ENCODE measurements around the gene FARS2. TPM values are rescaled to one million over a fixed set of nuclear protein-coding genes. Genes with fewer than 3 reads are reported as not detected.
"Not testable (repeated sequence)": the region's sequence is repeated elsewhere in the genome, so short reads cannot be mapped to it uniquely, and the experiment has no call there.

Gene FARS2
- total and polyA plus RNA-seq, 9 of the 15 experiments (the other 6 are each of a cell fraction or from before 2014, with no cell fraction given) = 16.5 to 62.2 (median 27.0) TPM

DNA sequence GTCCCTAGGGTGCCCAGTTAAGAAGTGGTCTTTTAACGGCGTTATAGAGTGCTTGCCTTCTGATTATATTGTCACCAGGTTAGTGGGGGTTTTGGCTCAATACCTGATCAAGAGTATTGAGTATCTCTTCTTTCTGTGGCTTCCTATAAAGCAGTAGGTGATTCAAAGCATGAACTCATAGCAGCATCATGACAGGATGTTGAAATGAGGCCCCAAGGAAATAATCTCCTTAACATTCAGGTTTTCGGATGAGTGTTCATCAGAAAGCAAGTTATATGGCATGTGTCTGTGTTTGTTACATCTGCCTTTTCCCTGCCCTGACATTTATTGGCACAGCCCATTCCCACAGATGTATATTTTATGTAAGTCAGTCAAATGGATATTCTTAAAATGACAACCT, 301.0 kb downstream of the FARS2 start (continued):
- TF ChIP-seq, protein P1, sequence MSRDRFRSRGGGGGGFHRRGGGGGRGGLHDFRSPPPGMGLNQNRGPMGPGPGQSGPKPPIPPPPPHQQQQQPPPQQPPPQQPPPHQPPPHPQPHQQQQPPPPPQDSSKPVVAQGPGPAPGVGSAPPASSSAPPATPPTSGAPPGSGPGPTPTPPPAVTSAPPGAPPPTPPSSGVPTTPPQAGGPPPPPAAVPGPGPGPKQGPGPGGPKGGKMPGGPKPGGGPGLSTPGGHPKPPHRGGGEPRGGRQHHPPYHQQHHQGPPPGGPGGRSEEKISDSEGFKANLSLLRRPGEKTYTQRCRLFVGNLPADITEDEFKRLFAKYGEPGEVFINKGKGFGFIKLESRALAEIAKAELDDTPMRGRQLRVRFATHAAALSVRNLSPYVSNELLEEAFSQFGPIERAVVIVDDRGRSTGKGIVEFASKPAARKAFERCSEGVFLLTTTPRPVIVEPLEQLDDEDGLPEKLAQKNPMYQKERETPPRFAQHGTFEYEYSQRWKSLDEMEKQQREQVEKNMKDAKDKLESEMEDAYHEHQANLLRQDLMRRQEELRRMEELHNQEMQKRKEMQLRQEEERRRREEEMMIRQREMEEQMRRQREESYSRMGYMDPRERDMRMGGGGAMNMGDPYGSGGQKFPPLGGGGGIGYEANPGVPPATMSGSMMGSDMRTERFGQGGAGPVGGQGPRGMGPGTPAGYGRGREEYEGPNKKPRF (IDR thresholded peaks at IDR 0.05; ENCODE audit: low read depth, low read length) = no peak

DNA sequence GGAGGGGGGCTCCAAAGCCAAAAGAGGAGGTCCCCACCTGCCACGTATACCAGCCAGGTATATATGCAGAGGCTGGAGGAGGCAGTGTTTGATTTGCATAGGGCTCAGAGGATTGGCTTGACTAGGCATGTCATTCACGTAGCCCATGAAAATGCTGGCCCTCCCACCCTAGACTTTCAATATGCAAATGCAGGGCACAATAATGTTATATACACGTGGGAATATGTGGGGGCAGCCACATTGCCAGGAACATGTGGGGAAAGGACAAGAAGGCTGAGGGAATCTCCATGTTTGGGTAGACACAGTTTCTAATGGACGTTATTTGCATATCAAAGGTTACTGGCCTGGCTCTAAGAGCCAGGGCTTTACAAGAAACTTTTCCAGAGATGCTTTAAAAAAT, 301.8 kb downstream of the FARS2 start:
- Histone ChIP-seq H3K79me2 (ENCODE audit: control insufficient read depth, insufficient read depth, low read length) (no peaks in the 10 kb centered on the region), H3K9ac (ENCODE audit: insufficient read depth in 1 of 2, low read depth in 2 of 2, low read length in 2 of 2) (no peak overlapping the region), H3K36me3 (ENCODE audit: control insufficient read depth, insufficient read depth, low read length) (no peaks in the 10 kb centered on the region), H3K4me1 (replicated peaks in 1 of 2; ENCODE audit: control insufficient read depth in 2 of 2, insufficient read depth in 2 of 2, low read length in 2 of 2) (no peaks in the 10 kb centered on the region), H2AFZ (ENCODE audit: low read depth, low read length) (no peak overlapping the region), H3K9me3 (replicated peaks; ENCODE audit: control insufficient read depth, insufficient read depth, low read depth, low read length) (no peaks in the 10 kb centered on the region), H3K27ac (ENCODE audit: extremely low read depth, low read depth, low read length) (no peak overlapping the region), H3K9me1 (ENCODE audit: control insufficient read depth, insufficient read depth, low read length) (no peaks in the 10 kb centered on the region), H3K4me2 (ENCODE audit: insufficient read depth, low read length) (no peak overlapping the region), H3K27me3 (ENCODE audit: control insufficient read depth in 2 of 2, insufficient read depth in 2 of 2, low read length in 2 of 2) (no peaks in the 10 kb centered on the region), H4K20me1 (replicated peaks; ENCODE audit: control insufficient read depth, insufficient read depth, low read length) (no peaks in the 10 kb centered on the region), H3K4me3 (no peak overlapping the region)
- in situ Hi-C loops (cut with MboI) = no loop called here
- intact Hi-C loops (cut with micrococcal nuclease) = no loop called here
- WGBS (ENCODE audit: insufficient coverage, low coverage, missing lambda C conversion rate) = 50% methylated on average over 4 of the region's 4 CpGs
- no TSS peak for BruUV-seq (replicated peaks)
- FAIRE-seq (no peak), ATAC-seq (no peak), DNase-seq (ENCODE audit: extremely low read depth in 1 of 4, low spot score in 3 of 4) (no peak)
- TF ChIP-seq POU5F1 (IDR thresholded peaks at IDR 0.05; ENCODE audit: borderline replicate concordance, low read depth, low read length, partially characterized antibody) = no peak
- TF ChIP-seq FOXA1 (IDR thresholded peaks at IDR 0.05; ENCODE audit: borderline replicate concordance) = no peak
- CTCF ChIA-PET (ENCODE audit: low intra/inter-chr PET ratio) = no interaction called here
- POLR2A ChIA-PET = no interaction called here

DNA sequence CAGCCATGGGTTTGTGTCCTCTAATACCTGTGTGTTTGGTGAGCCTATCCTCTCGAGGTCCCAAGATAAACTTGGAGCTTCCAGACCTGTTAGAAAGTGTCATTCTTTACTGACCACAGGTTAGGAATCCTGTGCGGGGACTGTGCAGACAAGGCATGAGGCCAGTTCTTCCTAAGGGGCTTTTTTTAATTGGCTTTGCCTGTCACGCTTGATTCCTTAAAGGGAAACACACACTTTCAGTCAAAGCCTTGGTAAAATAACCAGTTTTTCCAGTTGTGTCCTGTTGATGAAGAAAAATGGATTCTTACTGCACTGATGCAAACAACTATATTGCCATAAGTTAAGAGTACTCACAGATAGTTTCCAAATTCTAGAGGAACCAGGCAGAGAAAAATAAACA, 303.4 kb downstream of the FARS2 start:
- H3K36me3 ChIP-seq (ENCODE audit: control insufficient read depth, insufficient read depth, low read length); intact Hi-C loops (cut with micrococcal nuclease); BruUV-seq (replicated peaks); H4K20me1 ChIP-seq (replicated peaks; ENCODE audit: control insufficient read depth, insufficient read depth, low read length); H3K9me1 ChIP-seq (ENCODE audit: control insufficient read depth, insufficient read depth, low read length); H3K9ac ChIP-seq (ENCODE audit: insufficient read depth in 1 of 2, low read depth in 2 of 2, low read length in 2 of 2); H3K27ac ChIP-seq (ENCODE audit: extremely low read depth, low read depth, low read length); H3K4me2 ChIP-seq (ENCODE audit: insufficient read depth, low read length); FAIRE-seq; H3K27me3 ChIP-seq (ENCODE audit: control insufficient read depth in 2 of 2, insufficient read depth in 2 of 2, low read length in 2 of 2); in situ Hi-C loops (cut with MboI); H3K4me3 ChIP-seq; H3K9me3 ChIP-seq (replicated peaks; ENCODE audit: control insufficient read depth, insufficient read depth, low read depth, low read length); H2AFZ ChIP-seq (ENCODE audit: low read depth, low read length); H3K4me1 ChIP-seq (replicated peaks in 1 of 2; ENCODE audit: control insufficient read depth in 2 of 2, insufficient read depth in 2 of 2, low read length in 2 of 2); CTCF ChIA-PET (ENCODE audit: low intra/inter-chr PET ratio); H3K79me2 ChIP-seq (ENCODE audit: control insufficient read depth, insufficient read depth, low read length); DNase-seq (ENCODE audit: extremely low read depth in 1 of 4, low spot score in 3 of 4); ATAC-seq: not testable (repeated sequence)
- WGBS (ENCODE audit: insufficient coverage, low coverage, missing lambda C conversion rate) = 28% methylated on average over 3 of the region's 3 CpGs
- POLR2A ChIA-PET = interaction anchor here (1.3 kb wide), 1 partner anchor 19 kb away, joined by 3 read pairs; no protein-coding TSS in a partner anchor
